ENCODE results near the gene RASGEF1C. TPM values are rescaled to one million over a fixed set of nuclear protein-coding genes. Genes with fewer than 3 reads are reported as not detected.
A peak's percentile ranks its signal among the peaks of the same experiment; 100 is the strongest.

The RASGEF1C gene
- total and polyA plus RNA-seq, 2 experiments from 2014 or later: 0.40 to 0.42 TPM

DNA sequence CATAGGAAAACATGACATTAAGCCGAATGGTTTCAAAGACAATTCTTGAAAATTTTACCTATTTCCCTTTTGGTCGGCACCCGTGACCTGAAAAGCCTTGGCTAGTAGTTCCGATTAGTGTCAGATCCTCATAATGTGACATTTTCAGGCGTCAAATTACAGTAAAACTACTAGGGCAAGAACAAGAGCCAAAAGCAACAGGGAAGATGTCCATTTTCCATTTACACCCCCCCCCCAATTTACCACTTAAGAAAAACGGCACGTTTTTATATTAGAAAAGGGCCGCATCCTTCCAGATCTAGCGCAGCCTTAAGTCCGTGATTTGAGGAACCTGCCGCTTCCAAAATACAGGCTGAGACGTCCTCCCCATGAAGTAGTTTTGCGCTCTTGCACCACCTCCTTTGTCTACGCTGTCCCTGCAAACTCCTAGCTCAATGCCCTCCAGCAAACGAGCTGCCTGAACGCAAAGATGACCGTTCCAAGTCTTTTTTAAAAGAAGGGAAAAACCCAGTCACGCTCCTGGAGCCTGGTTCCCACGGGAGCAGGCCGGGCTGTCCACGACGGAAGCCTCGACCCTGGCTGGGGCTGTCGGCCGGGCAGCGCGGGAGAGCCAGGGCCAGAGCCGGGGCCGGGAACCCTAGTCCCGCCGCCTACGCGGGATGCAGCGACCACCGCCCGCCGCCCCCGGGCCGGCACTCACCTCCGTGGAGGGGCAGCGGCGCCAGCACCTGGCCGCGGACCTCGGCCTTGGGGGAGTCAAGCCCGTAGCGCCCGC lies 138.1 kb downstream of the RASGEF1C start (continued):
- TF ChIP-seq, protein P1, sequence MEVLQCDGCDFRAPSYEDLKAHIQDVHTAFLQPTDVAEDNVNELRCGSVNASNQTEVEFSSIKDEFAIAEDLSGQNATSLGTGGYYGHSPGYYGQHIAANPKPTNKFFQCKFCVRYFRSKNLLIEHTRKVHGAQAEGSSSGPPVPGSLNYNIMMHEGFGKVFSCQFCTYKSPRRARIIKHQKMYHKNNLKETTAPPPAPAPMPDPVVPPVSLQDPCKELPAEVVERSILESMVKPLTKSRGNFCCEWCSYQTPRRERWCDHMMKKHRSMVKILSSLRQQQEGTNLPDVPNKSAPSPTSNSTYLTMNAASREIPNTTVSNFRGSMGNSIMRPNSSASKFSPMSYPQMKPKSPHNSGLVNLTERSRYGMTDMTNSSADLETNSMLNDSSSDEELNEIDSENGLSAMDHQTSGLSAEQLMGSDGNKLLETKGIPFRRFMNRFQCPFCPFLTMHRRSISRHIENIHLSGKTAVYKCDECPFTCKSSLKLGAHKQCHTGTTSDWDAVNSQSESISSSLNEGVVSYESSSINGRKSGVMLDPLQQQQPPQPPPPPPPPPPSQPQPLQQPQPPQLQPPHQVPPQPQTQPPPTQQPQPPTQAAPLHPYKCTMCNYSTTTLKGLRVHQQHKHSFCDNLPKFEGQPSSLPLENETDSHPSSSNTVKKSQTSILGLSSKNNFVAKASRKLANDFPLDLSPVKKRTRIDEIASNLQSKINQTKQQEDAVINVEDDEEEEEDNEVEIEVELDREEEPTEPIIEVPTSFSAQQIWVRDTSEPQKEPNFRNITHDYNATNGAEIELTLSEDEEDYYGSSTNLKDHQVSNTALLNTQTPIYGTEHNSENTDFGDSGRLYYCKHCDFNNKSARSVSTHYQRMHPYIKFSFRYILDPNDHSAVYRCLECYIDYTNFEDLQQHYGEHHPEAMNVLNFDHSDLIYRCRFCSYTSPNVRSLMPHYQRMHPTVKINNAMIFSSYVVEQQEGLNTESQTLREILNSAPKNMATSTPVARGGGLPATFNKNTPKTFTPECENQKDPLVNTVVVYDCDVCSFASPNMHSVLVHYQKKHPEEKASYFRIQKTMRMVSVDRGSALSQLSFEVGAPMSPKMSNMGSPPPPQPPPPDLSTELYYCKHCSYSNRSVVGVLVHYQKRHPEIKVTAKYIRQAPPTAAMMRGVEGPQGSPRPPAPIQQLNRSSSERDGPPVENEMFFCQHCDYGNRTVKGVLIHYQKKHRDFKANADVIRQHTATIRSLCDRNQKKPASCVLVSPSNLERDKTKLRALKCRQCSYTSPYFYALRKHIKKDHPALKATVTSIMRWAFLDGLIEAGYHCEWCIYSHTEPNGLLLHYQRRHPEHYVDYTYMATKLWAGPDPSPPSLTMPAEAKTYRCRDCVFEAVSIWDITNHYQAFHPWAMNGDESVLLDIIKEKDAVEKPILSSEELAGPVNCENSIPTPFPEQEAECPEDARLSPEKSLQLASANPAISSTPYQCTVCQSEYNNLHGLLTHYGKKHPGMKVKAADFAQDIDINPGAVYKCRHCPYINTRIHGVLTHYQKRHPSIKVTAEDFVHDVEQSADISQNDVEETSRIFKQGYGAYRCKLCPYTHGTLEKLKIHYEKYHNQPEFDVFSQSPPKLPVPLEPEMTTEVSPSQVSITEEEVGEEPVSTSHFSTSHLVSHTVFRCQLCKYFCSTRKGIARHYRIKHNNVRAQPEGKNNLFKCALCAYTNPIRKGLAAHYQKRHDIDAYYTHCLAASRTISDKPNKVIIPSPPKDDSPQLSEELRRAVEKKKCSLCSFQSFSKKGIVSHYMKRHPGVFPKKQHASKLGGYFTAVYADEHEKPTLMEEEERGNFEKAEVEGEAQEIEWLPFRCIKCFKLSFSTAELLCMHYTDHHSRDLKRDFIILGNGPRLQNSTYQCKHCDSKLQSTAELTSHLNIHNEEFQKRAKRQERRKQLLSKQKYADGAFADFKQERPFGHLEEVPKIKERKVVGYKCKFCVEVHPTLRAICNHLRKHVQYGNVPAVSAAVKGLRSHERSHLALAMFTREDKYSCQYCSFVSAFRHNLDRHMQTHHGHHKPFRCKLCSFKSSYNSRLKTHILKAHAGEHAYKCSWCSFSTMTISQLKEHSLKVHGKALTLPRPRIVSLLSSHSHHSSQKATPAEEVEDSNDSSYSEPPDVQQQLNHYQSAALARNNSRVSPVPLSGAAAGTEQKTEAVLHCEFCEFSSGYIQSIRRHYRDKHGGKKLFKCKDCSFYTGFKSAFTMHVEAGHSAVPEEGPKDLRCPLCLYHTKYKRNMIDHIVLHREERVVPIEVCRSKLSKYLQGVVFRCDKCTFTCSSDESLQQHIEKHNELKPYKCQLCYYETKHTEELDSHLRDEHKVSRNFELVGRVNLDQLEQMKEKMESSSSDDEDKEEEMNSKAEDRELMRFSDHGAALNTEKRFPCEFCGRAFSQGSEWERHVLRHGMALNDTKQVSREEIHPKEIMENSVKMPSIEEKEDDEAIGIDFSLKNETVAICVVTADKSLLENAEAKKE (CRISPR knock-in tag; IDR thresholded peaks at IDR 0.05): no peak
- TF ChIP-seq EZH2 (IDR thresholded peaks at IDR 0.05; ENCODE audit: low read depth, unreplicated experiment) (no peak), JUNB (IDR thresholded peaks at IDR 0.05; ENCODE audit: unreplicated experiment) (no peak), POLR2AphosphoS5 (IDR thresholded peaks at IDR 0.05; ENCODE audit: low read depth) (no peak)

DNA sequence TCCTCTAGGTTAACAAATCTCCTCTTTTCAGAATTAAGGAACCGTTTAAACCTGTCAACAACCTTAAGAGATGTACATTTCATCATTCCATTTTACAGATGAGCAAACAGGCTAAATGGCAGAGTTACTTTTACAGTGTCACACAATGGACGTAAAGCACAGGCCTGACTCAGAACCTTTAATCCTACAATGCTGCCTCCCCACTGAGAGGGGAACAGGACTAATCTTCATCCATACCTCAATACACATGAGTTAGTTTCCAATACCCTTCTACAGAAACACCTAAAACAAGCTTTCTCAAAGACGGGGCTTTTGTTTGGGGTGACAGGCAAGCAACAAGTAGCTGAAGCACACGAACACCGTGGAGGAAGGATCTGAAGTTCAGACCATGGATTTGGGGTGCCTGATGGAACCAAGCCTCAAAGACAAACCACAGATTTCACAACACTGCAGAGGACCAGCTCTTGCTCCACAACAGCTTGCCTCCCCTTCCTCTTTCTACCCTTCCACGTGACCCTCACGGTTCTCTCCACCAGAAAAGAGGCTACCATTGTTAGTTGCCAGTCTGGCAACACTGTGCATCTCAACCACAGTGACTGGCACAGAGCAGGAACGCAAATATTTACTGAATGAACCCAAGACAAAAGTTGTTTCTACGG lies 139.3 kb downstream of the RASGEF1C start:
- Mint-ChIP-seq H3K27me3 (ENCODE audit: insufficient read depth, low read depth, poor library complexity) (peaks cover 28% of the 10 kb centered on the region), H3K27ac (no peak overlapping the region), H3K9me3 (peaks cover 22% of the 10 kb centered on the region), H3K4me3 (peak overlapping the region; percentile 87), H3K4me1 (peaks cover 30% of the 10 kb centered on the region), H3K36me3 (ENCODE audit: low read depth) (peaks cover 23% of the 10 kb centered on the region)
- Histone ChIP-seq H3K9me2 (ENCODE audit: insufficient read depth) (no peaks in the 10 kb centered on the region), H3K27ac (ENCODE audit: low read depth) (no peak overlapping the region), H3K36me3 (ENCODE audit: insufficient read depth) (no peaks in the 10 kb centered on the region), H3K27me3 (ENCODE audit: insufficient read depth) (peaks cover 35% of the 10 kb centered on the region), H3K4me2 (peak overlapping the region; percentile 85), H4K20me1 (replicated peaks; ENCODE audit: insufficient read depth) (peaks cover 27% of the 10 kb centered on the region), H3F3A (replicated peaks; ENCODE audit: low read depth) (no peaks in the 10 kb centered on the region), H3K4me3 (peak overlapping the region; percentile 91), H3K4me1 (ENCODE audit: insufficient read depth) (peaks cover 36% of the 10 kb centered on the region), H3K79me2 (replicated peaks; ENCODE audit: insufficient read depth) (peaks cover 65% of the 10 kb centered on the region), H2AFZ (no peak overlapping the region)
- no peak for TF ChIP-seq NANOG (IDR thresholded peaks at IDR 0.05; ENCODE audit: borderline replicate concordance)
- ATAC-seq (peak; percentile 8), DNase-seq (ENCODE audit: low spot score) (no peak)

Data from GM23338 (cell line).